Ectodermal cell (in vitro differentiated cells): ENCODE data around the gene KCNH6.

Source experiments
- H3K27ac ChIP-seq: 2 replicates; pipeline ENCODE4 v1.7.0; 2013; ENCODE audit warnings: mild to moderate bottlenecking, low read depth, low read length; ENCODE audit not compliant: insufficient read depth, poor library complexity, severe bottlenecking
- H3K27me3 ChIP-seq: 2 replicates; pipeline ENCODE4 v1.7.0; 2013; ENCODE audit warnings: mild to moderate bottlenecking, low read length; ENCODE audit not compliant: insufficient read depth, control insufficient read depth, poor library complexity, severe bottlenecking
- H3K36me3 ChIP-seq: one replicate; pipeline ENCODE4 v1.7.0; 2013; ENCODE audit warnings: low read length; ENCODE audit not compliant: control insufficient read depth, insufficient read depth
- H3K4me1 ChIP-seq: one replicate; pipeline ENCODE4 v1.7.0; 2013; ENCODE audit warnings: low read length; ENCODE audit not compliant: control insufficient read depth, insufficient read depth
- H3K4me3 ChIP-seq: 2 replicates; pipeline ENCODE4 v1.7.0; 2013; ENCODE audit warnings: low read depth, low read length, control low read depth; ENCODE audit not compliant: insufficient read depth
- H3K9me3 ChIP-seq: 2 replicates; pipeline ENCODE4 v1.7.0; 2013; ENCODE audit warnings: mild to moderate bottlenecking, low read length, moderate library complexity; ENCODE audit not compliant: control insufficient read depth
- WGBS, 2 experiments: methylation state at CpG; one replicate each; pipeline ENCODE4 v1.1.7; 2013; ENCODE audit warnings: missing lambda C conversion rate in 2 of 2; 5-methylcytosine and 5-hydroxymethylcytosine counted together

KCNH6 gene

GRCh38 chr17:63578027-63578768, 55.0 kb downstream of the KCNH6 start:
- peaks cover 14% of the 10 kb centered on the region for H3K36me3 ChIP-seq

DNA sequence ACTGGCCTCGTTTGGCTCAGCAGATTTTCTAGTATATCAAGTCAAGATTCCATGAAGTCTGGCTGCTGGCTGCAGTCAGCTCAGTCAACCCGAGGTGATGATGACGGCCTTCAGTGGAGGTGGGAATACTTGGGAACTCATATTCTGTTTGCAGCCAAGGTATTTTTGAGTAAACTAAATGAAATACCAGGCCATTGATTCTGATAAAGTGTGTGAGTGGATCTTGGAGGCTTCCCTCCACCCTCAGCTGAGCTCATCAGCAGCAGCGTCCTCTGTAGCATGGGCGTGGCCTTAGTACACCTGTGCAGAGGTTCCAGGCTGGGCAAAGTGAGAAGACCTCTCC, 55.6 kb downstream of the KCNH6 start:
- H3K36me3 ChIP-seq: peaks cover 19% of the 10 kb centered on the region
- no peak overlapping the region for H3K4me3 ChIP-seq
- 93 to 96% methylated on average over 5 of the region's 5 CpGs for WGBS, 2 experiments
- no peaks in the 10 kb centered on the region for H3K27me3 ChIP-seq
- no peaks in the 10 kb centered on the region for H3K9me3 ChIP-seq
- H3K27ac ChIP-seq: no peak overlapping the region
- no peaks in the 10 kb centered on the region for H3K4me1 ChIP-seq

More at GRCh38 chr17:63578027-63578768, 55.0 kb downstream of the KCNH6 start:
- Histone ChIP-seq H3K9me3 (no peaks in the 10 kb centered on the region), H3K27ac (no peak overlapping the region), H3K4me3 (no peak overlapping the region), H3K27me3 (no peaks in the 10 kb centered on the region), H3K4me1 (no peaks in the 10 kb centered on the region)
- 95 to 96% methylated on average over 7 of the region's 7 CpGs for WGBS, 2 experiments

DNA sequence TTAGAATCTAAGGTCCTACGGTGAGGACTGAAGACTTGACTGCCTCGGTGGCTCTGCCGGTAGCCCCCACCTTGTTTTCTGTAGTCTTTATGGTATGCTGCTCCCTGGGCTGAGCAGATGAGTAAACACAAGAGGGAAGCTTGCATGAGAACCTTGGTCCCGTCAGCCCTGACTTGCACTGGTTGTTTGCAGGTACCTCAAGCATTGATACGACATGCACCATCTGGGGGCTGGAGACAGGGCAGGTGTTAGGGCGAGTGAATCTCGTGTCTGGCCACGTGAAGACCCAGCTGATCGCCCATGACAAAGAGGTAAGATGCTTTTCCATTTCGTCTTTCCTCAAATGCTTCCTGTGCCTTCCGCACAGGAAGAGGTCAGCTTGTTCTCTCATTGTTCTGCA, 56.5 kb downstream of the KCNH6 start:
- Histone ChIP-seq H3K4me1 (no peaks in the 10 kb centered on the region), H3K9me3 (no peaks in the 10 kb centered on the region), H3K27me3 (no peaks in the 10 kb centered on the region), H3K27ac (no peak overlapping the region), H3K36me3 (peaks cover 19% of the 10 kb centered on the region), H3K4me3 (no peak overlapping the region)
- 88% methylated on average over 11 of the region's 11 CpGs for WGBS, 2 experiments

DNA sequence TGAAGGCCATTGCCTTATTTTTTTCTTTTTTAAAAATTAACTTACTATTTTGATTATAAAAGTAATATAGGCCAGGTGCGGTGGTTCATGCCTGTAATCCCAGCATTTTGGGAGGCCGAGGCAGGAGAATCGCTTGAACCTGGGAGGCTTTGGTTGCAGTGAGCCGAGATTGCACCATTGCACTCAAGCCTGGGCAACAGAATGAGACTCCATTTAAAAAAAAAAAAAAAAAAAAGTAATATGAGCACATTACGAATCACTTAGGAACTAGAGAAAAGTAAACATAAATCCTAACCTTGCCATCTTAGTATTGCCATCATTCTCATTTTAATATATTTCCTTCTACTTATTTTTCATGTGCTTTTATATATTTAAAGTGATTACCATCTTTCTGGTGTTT, 64.6 kb downstream of the KCNH6 start:
- Histone ChIP-seq H3K27ac (no peak overlapping the region), H3K27me3 (no peaks in the 10 kb centered on the region), H3K4me3 (no peak overlapping the region), H3K4me1 (no peaks in the 10 kb centered on the region), H3K9me3 (no peaks in the 10 kb centered on the region), H3K36me3 (peaks cover 28% of the 10 kb centered on the region)
- WGBS, 2 experiments: 95 to 97% methylated on average over 4 of the region's 5 CpGs

DNA sequence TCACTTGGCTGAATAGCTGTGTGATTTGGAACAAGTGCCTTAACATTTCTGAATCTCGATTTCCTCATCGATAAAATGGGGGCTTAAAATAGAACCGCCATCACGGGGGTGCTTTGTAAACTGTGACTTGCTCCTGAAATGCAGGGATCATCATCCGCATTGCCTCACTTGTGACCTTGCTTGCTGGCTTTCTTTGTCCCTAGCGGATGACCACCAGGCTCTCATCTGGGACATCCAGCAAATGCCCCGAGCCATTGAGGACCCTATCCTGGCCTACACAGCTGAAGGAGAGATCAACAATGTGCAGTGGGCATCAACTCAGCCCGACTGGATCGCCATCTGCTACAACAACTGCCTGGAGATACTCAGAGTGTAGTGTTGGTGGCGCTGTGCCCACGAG, 65.6 kb downstream of the KCNH6 start:
- no peaks in the 10 kb centered on the region for H3K9me3 ChIP-seq
- H3K4me3 ChIP-seq: no peak overlapping the region
- 94 to 95% methylated on average over 11 of the region's 11 CpGs for WGBS, 2 experiments
- H3K4me1 ChIP-seq: no peaks in the 10 kb centered on the region
- H3K27me3 ChIP-seq: no peaks in the 10 kb centered on the region
- no peak overlapping the region for H3K27ac ChIP-seq
- H3K36me3 ChIP-seq: peaks cover 20% of the 10 kb centered on the region

GRCh38 chr17:63589646-63590045, 66.5 kb downstream of the KCNH6 start:
- Histone ChIP-seq H3K4me1 (no peaks in the 10 kb centered on the region), H3K36me3 (peaks cover 20% of the 10 kb centered on the region), H3K27me3 (no peaks in the 10 kb centered on the region), H3K9me3 (no peaks in the 10 kb centered on the region), H3K4me3 (no peak overlapping the region), H3K27ac (no peak overlapping the region)
- 90 to 97% methylated on average over 1 of the region's 1 CpG for WGBS, 2 experiments

DNA sequence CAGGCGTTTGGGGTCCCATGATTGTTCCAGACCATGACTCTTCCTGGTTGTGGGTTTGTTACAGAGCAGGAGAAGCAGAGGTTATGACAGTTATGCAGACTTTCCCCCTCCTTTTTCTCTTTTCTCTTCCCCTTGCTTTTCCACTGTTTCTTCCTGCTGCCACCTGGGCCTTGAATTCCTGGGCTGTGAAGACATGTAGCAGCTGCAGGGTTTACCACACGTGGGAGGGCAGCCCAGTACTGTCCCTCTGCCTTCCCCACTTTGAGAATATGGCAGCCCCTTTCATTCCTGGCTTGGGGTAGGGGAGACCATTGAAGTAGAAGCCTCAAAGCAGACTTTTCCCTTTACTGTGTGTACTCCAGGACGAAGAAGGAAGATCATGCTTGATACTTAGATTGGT, 69.6 kb downstream of the KCNH6 start:
- 88 to 92% methylated on average over 3 of the region's 3 CpGs for WGBS, 2 experiments
- Histone ChIP-seq H3K36me3 (peaks cover 17% of the 10 kb centered on the region), H3K9me3 (no peaks in the 10 kb centered on the region)

GRCh38 chr17:63595132-63595531, 72.0 kb downstream of the KCNH6 start:
- no peaks in the 10 kb centered on the region for H3K36me3 ChIP-seq
- WGBS, 2 experiments: 92 to 94% methylated on average over 3 of the region's 3 CpGs
- no peaks in the 10 kb centered on the region for H3K4me1 ChIP-seq
- H3K27me3 ChIP-seq: no peaks in the 10 kb centered on the region
- H3K4me3 ChIP-seq: no peak overlapping the region
- H3K27ac ChIP-seq: no peak overlapping the region
- H3K9me3 ChIP-seq: no peaks in the 10 kb centered on the region

More for the DNA sequence above, 69.6 kb downstream of the KCNH6 start:
- Histone ChIP-seq H3K27me3 (no peaks in the 10 kb centered on the region), H3K4me3 (no peak overlapping the region), H3K27ac (no peak overlapping the region), H3K4me1 (no peaks in the 10 kb centered on the region)
